GM12864 (cell line): ENCODE measurements around the gene GSTM2.

Source experiments
- DNase-seq: peaks from one replicate; pipeline ENCODE4 v3.0.0-alpha.2; 2011; ENCODE audit warnings: low read depth
- H3K4me3 ChIP-seq: 2 replicates; pipeline ENCODE4 v1.5.1; 2011; ENCODE audit warnings: mild to moderate bottlenecking, low read depth, low read length, control low read depth
- TF ChIP-seq, protein P1 (sequence below): IDR thresholded peaks from 2 replicates; pipeline ENCODE4 v1.5.1; 2011; ENCODE audit warnings: low read depth, mild to moderate bottlenecking, moderate library complexity, low read length, control low read depth, inconsistent platforms; ENCODE audit errors: missing control alignments

GSTM2 gene

DNA sequence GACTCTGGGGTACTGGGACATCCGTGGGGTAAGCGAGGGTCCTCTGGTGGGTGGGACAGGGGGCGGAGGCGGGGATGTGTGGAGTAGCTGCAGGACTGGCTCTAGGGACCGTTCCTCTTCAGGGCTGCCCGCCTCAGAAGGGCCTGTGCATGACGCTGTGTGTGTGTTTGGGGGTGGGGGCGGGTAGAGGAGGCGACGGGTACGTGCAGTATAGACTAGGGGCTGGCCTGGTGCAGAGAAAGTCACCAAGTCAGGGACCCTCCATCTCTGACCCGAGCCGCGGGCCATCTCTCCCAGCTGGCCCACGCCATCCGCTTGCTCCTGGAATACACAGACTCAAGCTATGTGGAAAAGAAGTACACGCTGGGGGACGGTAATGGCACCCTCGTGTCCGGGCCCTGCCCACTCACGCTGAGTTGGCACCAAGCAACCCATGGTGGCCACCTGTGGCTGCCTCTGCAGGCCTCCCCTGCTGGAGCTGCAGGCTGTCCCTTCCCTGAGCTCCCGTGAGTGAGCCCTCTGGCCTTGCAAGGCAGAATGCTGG is 44.5 kb downstream of the GSTM2 start:
- H3K4me3 ChIP-seq, result no peak overlapping the region
- TF ChIP-seq, protein P1, sequence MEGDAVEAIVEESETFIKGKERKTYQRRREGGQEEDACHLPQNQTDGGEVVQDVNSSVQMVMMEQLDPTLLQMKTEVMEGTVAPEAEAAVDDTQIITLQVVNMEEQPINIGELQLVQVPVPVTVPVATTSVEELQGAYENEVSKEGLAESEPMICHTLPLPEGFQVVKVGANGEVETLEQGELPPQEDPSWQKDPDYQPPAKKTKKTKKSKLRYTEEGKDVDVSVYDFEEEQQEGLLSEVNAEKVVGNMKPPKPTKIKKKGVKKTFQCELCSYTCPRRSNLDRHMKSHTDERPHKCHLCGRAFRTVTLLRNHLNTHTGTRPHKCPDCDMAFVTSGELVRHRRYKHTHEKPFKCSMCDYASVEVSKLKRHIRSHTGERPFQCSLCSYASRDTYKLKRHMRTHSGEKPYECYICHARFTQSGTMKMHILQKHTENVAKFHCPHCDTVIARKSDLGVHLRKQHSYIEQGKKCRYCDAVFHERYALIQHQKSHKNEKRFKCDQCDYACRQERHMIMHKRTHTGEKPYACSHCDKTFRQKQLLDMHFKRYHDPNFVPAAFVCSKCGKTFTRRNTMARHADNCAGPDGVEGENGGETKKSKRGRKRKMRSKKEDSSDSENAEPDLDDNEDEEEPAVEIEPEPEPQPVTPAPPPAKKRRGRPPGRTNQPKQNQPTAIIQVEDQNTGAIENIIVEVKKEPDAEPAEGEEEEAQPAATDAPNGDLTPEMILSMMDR, result no peak
- no peak for DNase-seq

DNA sequence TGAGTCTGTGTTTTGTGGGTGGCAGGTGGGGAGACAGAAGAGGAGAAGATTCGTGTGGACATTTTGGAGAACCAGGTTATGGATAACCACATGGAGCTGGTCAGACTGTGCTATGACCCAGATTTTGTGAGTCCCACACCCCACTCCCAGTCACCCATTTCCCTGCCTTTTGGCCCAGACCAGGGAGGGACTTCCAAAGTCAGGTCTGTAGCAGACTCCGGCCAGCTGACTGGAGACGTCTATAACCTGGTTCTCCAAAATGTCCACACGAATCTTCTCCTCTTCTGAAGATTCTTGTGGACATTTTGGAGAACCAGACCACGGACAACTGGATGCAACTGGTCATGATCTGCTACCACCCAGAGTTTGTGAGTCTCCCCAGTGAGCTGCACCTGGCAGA is 45.8 kb downstream of the GSTM2 start:
- TF ChIP-seq, protein P1, result no peak
- DNase-seq, result no peak
- H3K4me3 ChIP-seq, result no peak overlapping the region

DNA sequence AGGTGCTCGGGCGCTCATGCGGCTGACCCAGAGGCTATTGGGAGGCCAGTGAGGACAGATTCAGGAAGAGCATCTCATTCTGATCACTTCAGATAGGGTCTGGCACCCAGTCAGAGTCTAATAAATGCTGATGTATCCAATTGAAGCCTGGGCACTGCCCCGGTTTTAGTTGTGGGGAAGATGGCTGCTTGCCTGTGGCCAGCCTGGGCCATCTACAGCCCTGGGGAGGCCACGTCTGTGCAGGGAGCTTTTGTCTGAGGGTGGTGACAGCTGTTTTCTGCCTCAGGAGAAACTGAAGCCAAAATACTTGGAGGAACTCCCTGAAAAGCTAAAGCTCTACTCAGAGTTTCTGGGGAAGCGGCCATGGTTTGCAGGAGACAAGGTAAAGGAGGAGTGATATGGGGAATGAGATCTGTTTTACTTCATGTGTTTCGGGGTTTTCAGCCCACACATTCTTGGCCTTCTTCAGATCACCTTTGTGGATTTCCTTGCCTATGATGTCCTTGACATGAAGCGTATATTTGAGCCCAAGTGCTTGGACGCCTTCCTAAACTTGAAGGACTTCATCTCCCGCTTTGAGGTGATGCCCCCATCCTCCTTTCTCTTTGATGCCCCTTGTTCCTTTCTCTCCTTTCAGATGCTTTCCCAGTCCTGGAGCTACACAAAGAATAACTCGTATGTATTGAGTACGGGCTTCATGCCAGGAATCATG is 47.0 kb downstream of the GSTM2 start:
- DNase-seq, result no peak
- TF ChIP-seq, protein P1, result no peak

DNA sequence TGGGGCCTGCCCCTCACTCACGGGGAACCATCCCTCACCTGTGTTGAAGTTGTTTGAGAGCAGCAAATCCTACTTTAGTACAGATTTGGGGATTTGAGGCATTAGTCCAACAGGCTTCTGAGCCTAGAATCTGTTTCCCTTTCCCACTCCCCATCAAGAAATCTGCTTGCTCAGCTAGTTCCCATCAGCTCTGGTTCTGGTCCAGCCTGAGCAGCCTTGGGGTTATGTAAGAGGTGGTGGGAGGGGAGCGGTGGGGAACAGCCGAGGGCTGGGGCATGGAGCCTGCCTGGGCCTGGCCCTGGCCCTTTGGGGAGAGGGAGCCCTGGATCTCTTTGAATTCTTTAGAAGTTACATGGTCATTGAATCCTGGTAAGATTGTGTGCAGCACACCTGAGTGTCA is 48.3 kb downstream of the GSTM2 start:
- TF ChIP-seq, protein P1, result no peak
- no peak overlapping the region for H3K4me3 ChIP-seq
- no peak for DNase-seq

More for the DNA sequence above, 47.0 kb downstream of the GSTM2 start:
- H3K4me3 ChIP-seq, result no peak overlapping the region

DNA sequence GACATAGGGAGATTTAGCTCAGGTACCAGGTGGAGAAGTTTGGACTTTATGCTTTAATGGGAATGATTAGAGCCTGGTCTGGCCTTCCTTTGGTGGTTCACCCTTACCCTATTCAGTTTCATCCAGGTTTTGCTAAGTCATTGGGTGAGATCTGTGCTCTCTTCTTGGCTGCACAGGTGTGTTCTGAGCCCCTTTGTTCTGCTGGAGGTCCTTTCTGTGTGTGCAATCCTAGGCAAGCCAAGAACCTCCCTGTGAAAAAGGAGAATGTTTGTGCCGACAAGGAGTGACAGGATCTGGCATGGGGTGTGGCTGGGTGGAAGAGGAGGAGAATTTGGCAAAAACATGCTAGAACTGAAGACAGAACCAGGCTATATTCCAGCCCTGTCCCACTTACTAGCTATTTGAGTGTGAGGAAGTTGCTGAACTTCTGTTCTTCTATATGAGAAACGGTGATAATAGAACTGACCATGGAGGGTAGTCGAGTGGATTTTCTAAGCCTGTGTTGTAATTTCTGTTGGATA is 48.8 kb downstream of the GSTM2 start:
- no peak for DNase-seq
- H3K4me3 ChIP-seq, result no peak overlapping the region
- TF ChIP-seq, protein P1, result no peak

DNA sequence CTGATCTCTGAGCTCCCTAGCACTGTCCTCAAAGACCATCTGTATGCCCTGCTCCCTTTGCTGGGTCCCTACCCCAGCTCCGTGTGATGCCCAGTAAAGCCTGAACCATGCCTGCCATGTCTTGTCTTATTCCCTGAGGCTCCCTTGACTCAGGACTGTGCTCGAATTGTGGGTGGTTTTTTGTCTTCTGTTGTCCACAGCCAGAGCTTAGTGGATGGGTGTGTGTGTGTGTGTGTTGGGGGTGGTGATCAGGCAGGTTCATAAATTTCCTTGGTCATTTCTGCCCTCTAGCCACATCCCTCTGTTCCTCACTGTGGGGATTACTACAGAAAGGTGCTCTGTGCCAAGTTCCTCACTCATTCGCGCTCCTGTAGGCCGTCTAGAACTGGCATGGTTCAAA is 49.9 kb downstream of the GSTM2 start:
- no peak for DNase-seq
- H3K4me3 ChIP-seq, result no peak overlapping the region
- TF ChIP-seq, protein P1, result no peak
